GM12878 (cell line): Measurements from ENCODE around the gene ZC3H15. TPM values are rescaled to one million over a fixed set of nuclear protein-coding genes. Genes with fewer than 3 reads are reported as not detected.

ENCODE experiments used
- ATAC-seq: fragments of 200-7000 bp; cut with Tn5 transposase; 3 replicates; pipeline ENCODE4 v1.9.1; 2020; ENCODE audit warnings: mild to moderate bottlenecking, moderate library complexity
- BruUV-seq: library from RNA; stranded (reverse); fragments of 400-500 nt; replicated peaks from 2 replicates; lab custom pipeline; 2021; lab: Mats Ljungman, UMichigan
- CTCF ChIA-PET: fragments of 300-600 bp; sonication (Branson Sonifier 250); formaldehyde crosslinking; extraction: SDS; loops from one replicate; lab custom pipeline; 2021; ENCODE audit warnings: inconsistent platforms; lab: Yijun Ruan, JAX
- POLR2A ChIA-PET: fragments of 350-600 bp; formaldehyde crosslinking; extraction: SDS; loops from one replicate; lab custom pipeline; 2021; ENCODE audit warnings: inconsistent platforms; lab: Charles Lee
- RAD21 ChIA-PET: fragments of 300-600 bp; sonication (Branson Sonifier 250); formaldehyde crosslinking; loops from one replicate; lab custom pipeline; 2023; ENCODE audit warnings: antibody characterized with exemption; ENCODE audit not compliant: unreplicated experiment; lab: Charles Lee
- SMC1A ChIA-PET: fragments of 300-600 bp; sonication (Branson Sonifier 250); formaldehyde crosslinking; loops from one replicate; lab custom pipeline; 2023; ENCODE audit not compliant: unreplicated experiment, uncharacterized antibody; lab: Charles Lee
- DNase-seq: peaks from one replicate; pipeline ENCODE4 v3.0.0-alpha.2; 2011; ENCODE audit warnings: low read depth, low spot score
- FAIRE-seq: peaks from 3 replicates; lab custom pipeline; 2011; peaks lifted over from hg19 to GRCh38; lab: Jason Lieb, UNC
- H2AFZ ChIP-seq: 2 replicates; pipeline ENCODE4 v1.6.0; 2011; ENCODE audit warnings: low read depth, low read length, control low read depth; ENCODE audit not compliant: control insufficient read depth
- H3K27ac ChIP-seq: 2 replicates; pipeline ENCODE4 v1.5.1; 2011; ENCODE audit warnings: control low read depth; ENCODE audit not compliant: control insufficient read depth, insufficient read depth
- H3K27me3 ChIP-seq, 2 experiments: replicated peaks in 1 of 2; 2 replicates each; pipeline versions ENCODE4 v1.6.0 to v1.6.1; 2011; ENCODE audit warnings: low read length in 1 of 2; ENCODE audit not compliant: control insufficient read depth in 2 of 2, insufficient read depth in 2 of 2
- H3K36me3 ChIP-seq, 2 experiments: 2 replicates each; pipeline ENCODE4 v1.5.1; 2011; ENCODE audit warnings: low read length in 1 of 2; ENCODE audit not compliant: control insufficient read depth in 2 of 2, insufficient read depth in 2 of 2
- H3K4me1 ChIP-seq: 2 replicates; pipeline ENCODE4 v1.6.1; 2011; ENCODE audit warnings: mild to moderate bottlenecking, low read length, moderate library complexity, mixed read lengths; ENCODE audit not compliant: control insufficient read depth, insufficient read depth
- H3K4me2 ChIP-seq: 2 replicates; pipeline ENCODE4 v1.6.0; 2011; ENCODE audit warnings: control low read depth; ENCODE audit not compliant: control insufficient read depth, insufficient read depth
- H3K4me3 ChIP-seq: fragments of 200-600 bp; sonication (generic); 2 replicates; pipeline ENCODE4 v1.5.1; 2016
- H3K79me2 ChIP-seq: 2 replicates; pipeline ENCODE4 v1.6.0; 2011; ENCODE audit warnings: low read length; ENCODE audit not compliant: control insufficient read depth, insufficient read depth
- H3K9ac ChIP-seq: 2 replicates; pipeline ENCODE4 v1.8.0; 2011; ENCODE audit warnings: low read length, control low read depth, mixed read lengths; ENCODE audit not compliant: control insufficient read depth, insufficient read depth
- H3K9me3 ChIP-seq: replicated peaks from 3 replicates; pipeline ENCODE4 v1.5.1; 2011; ENCODE audit warnings: mild to moderate bottlenecking, low read length; ENCODE audit not compliant: control insufficient read depth, insufficient read depth
- H4K20me1 ChIP-seq: 2 replicates; pipeline ENCODE4 v1.6.0; 2011; ENCODE audit not compliant: control insufficient read depth, insufficient read depth
- CHD2 ChIP-seq: IDR thresholded peaks from 2 replicates; pipeline ENCODE4 v1.6.1; 2011; ENCODE audit warnings: low read depth, low read length, improper control_type of control experiment, borderline replicate concordance
- ETV6 ChIP-seq, 2 experiments: fragments of 450-650 bp in 1 of 2; IDR thresholded peaks in 1 of 2; conservative IDR thresholded peaks in 1 of 2; 2 replicates each; pipeline ENCODE4 v1.6.1; 2014; ENCODE audit warnings: antibody characterized with exemption in 1 of 2, borderline replicate concordance in 1 of 2, low read depth in 1 of 2, mild to moderate bottlenecking in 1 of 2, moderate library complexity in 1 of 2
- FOS ChIP-seq: IDR thresholded peaks from 3 replicates; pipeline ENCODE4 v1.6.1; 2011; ENCODE audit warnings: borderline replicate concordance; ENCODE audit not compliant: insufficient read length; ENCODE audit errors: extremely low read depth
- IKZF1 ChIP-seq: fragments of 450-650 bp; conservative IDR thresholded peaks from 2 replicates; pipeline ENCODE4 v1.6.1; 2017; ENCODE audit warnings: antibody characterized with exemption, mild to moderate bottlenecking
- MTA3 ChIP-seq: IDR thresholded peaks from 2 replicates; pipeline ENCODE4 v1.6.1; 2012; ENCODE audit warnings: low read length, inconsistent platforms, borderline replicate concordance
- MYC ChIP-seq: IDR thresholded peaks from 2 replicates; pipeline ENCODE4 v1.6.1; 2011; ENCODE audit warnings: mild to moderate bottlenecking, low read length, moderate library complexity, inconsistent platforms; ENCODE audit not compliant: insufficient read depth, insufficient replicate concordance, insufficient read length, severe bottlenecking
- RELB ChIP-seq: fragments of 450-650 bp; IDR thresholded peaks from 2 replicates; pipeline ENCODE4 v1.6.1; 2017; ENCODE audit warnings: low read depth, mild to moderate bottlenecking, moderate library complexity
- REST ChIP-seq: IDR thresholded peaks from 2 replicates; pipeline ENCODE4 v1.6.1; 2012; ENCODE audit warnings: mild to moderate bottlenecking, low read depth, low read length
- SRF ChIP-seq, 2 experiments: IDR thresholded peaks; 2 replicates each; pipeline ENCODE4 v1.6.1; 2011; ENCODE audit warnings: low read depth in 2 of 2, low read length in 2 of 2, mild to moderate bottlenecking in 1 of 2, moderate library complexity in 1 of 2
- USF2 ChIP-seq: IDR thresholded peaks from 2 replicates; pipeline ENCODE4 v1.6.1; 2011; ENCODE audit warnings: low read depth, low read length, improper control_type of control experiment, borderline replicate concordance
- ZNF274 ChIP-seq: IDR thresholded peaks from one replicate; pipeline ENCODE4 v1.8.0; 2011; ENCODE audit not compliant: insufficient read length, insufficient read depth
- ZNF622 ChIP-seq: fragments of 450-650 bp; IDR thresholded peaks from 2 replicates; pipeline ENCODE4 v1.6.1; 2017; ENCODE audit warnings: mild to moderate bottlenecking, inconsistent platforms
- WGBS: methylation state at CpG from one replicate; pipeline ENCODE4 v1.1.6; 2016; ENCODE audit warnings: low lambda C conversion rate; ENCODE audit not compliant: insufficient replicate concordance, insufficient coverage; ENCODE audit errors: missing lambda C conversion rate; 5-methylcytosine and 5-hydroxymethylcytosine counted together
- in situ Hi-C: fragments of 300-500 bp; cut with MboI; formaldehyde crosslinking; loops from 9 replicates; pipeline ENCODE4 v1.14.3; 2018; ENCODE audit warnings: mixed read lengths
- intact Hi-C: fragments of 100-400 bp; cut with micrococcal nuclease; formaldehyde crosslinking; loops from one replicate; pipeline ENCODE4 v1.14.2; 2022; ENCODE audit not compliant: unreplicated experiment
- polyA plus RNA-seq, 11 experiments: library from polyadenylated mRNA; depleted of rRNA in 4 of 11; unstranded in 6 of 11; stranded (reverse) in 5 of 11; fragments of >200 nt; fragmentation: Nextera tagmentation in 4 of 11; fragmentation: Illumina TruSeq in 1 of 11; extraction: Ambion mirVana in 4 of 11; extraction: Trizol in 1 of 11; gene quantifications; 1 replicate in 1 of 11; 2 replicates in 10 of 11; pipeline versions ENCODE4 v1.2.1 to v1.2.3, GENCODE V29; 2011 to 2016; ENCODE audit warnings: inconsistent platforms in 2 of 11, missing spikeins in 2 of 11, low read depth in 1 of 11
- total RNA-seq, 4 experiments: library from RNA; depleted of rRNA in 3 of 4; stranded (reverse); fragments of >200 nt in 3 of 4; fragmentation: Illumina TruSeq in 1 of 4; extraction: Trizol in 1 of 4; gene quantifications; 2 replicates each; pipeline versions ENCODE4 v1.2.1 to v1.2.3, GENCODE V29; 2013 to 2021
- TF ChIP-seq, protein P1 (sequence below): fragments of 450-650 bp; formaldehyde crosslinking; IDR thresholded peaks from 2 replicates; pipeline ENCODE4 v1.4.0; 2022; ENCODE audit warnings: mild to moderate bottlenecking, moderate library complexity

ZC3H15 gene
- total and polyA plus RNA-seq, 10 of the 15 experiments (the other 5 are each of a cell fraction or from before 2014, with no cell fraction given): 51.5 to 152 (median 123) TPM

DNA sequence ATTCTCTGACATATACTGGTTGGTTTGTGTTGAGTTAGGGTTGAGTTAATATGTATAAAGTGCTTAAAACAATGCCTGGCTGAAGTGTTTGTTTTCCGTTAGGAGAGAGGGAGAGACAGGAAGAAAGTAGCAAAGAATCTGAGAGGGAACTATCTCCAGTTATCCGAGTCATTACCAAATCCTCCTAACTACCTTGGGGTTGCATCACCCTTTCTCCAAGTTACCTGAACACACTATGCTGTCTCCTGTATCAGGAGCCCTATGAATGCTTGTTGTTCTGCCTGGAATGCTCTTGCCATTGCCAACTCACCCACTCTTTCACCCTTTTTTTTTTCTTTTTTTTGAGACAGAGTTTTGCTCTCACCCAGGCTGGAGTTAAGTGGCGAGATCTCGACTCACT lies 55.9 kb downstream of the ZC3H15 start:
- no TSS peak for BruUV-seq
- WGBS: 94% methylated on average over 4 of the region's 4 CpGs
- H4K20me1 ChIP-seq: no peaks in the 10 kb centered on the region
- H3K27me3 ChIP-seq: no peaks in the 10 kb centered on the region
- H2AFZ ChIP-seq: no peak overlapping the region
- ChIA-PET RAD21 (no interaction called here), CTCF (interaction anchor here (0.9 kb wide), 1 partner anchor 38 kb away, joined by 3 read pairs; no protein-coding TSS in a partner anchor), SMC1A (no interaction called here), POLR2A (no interaction called here)
- no peaks in the 10 kb centered on the region for H3K36me3 ChIP-seq
- DNase-seq (no peak), ATAC-seq (no peak), FAIRE-seq (no peak)
- no peak overlapping the region for H3K4me2 ChIP-seq
- intact Hi-C loops (no loop called here), in situ Hi-C loops (no loop called here)
- no peak overlapping the region for H3K4me3 ChIP-seq
- H3K27ac ChIP-seq: no peak overlapping the region
- no peak overlapping the region for H3K9ac ChIP-seq
- H3K79me2 ChIP-seq: no peaks in the 10 kb centered on the region
- H3K9me3 ChIP-seq: no peaks in the 10 kb centered on the region
- no peaks in the 10 kb centered on the region for H3K4me1 ChIP-seq
- TF ChIP-seq REST (no peak), USF2 (no peak), CHD2 (no peak), ETV6 (conservative IDR thresholded peaks at IDR 0.05 in 1 of 2, IDR thresholded peaks at IDR 0.05 in 1 of 2; ENCODE audit: borderline replicate concordance in 1 of 2, low read depth in 1 of 2) (no peak), ZNF622 (no peak), RELB (no peak), MTA3 (no peak), IKZF1 (no peak), ZNF274 (no peak), MYC (no peak), SRF (IDR thresholded peaks at IDR 0.05; ENCODE audit: low read depth in 2 of 2, low read length in 2 of 2) (no peak), FOS (no peak)
- TF ChIP-seq, protein P1, sequence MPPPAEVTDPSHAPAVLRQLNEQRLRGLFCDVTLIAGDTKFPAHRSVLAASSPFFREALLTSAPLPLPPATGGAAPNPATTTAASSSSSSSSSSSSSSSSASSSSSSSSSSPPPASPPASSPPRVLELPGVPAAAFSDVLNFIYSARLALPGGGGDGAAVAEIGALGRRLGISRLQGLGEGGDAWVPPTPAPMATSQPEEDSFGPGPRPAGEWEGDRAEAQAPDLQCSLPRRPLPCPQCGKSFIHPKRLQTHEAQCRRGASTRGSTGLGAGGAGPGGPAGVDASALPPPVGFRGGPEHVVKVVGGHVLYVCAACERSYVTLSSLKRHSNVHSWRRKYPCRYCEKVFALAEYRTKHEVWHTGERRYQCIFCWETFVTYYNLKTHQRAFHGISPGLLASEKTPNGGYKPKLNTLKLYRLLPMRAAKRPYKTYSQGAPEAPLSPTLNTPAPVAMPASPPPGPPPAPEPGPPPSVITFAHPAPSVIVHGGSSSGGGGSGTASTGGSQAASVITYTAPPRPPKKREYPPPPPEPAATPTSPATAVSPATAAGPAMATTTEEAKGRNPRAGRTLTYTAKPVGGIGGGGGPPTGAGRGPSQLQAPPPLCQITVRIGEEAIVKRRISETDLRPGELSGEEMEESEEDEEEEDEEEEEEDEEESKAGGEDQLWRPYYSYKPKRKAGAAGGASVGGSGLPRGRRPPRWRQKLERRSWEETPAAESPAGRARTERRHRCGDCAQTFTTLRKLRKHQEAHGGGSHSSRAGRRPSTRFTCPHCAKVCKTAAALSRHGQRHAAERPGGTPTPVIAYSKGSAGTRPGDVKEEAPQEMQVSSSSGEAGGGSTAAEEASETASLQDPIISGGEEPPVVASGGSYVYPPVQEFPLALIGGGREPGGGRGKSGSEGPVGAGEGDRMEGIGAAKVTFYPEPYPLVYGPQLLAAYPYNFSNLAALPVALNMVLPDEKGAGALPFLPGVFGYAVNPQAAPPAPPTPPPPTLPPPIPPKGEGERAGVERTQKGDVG (CRISPR knock-in tag): no peak
